ENCODE measurements around the gene AVEN. TPM values are rescaled to one million over a fixed set of nuclear protein-coding genes. Genes with fewer than 3 reads are reported as not detected.

The AVEN gene
- total and polyA plus RNA-seq, 9 of the 15 experiments (the other 6 are each of a cell fraction or from before 2014, with no cell fraction given): 1.5 to 6.4 (median 4.7) TPM

GRCh38 chr15:34049112-34049511, 10.1 kb upstream of the AVEN start:
- H4K20me1 ChIP-seq (replicated peaks; ENCODE audit: control insufficient read depth, insufficient read depth, low read length): peaks cover 7% of the 10 kb centered on the region
- H3K4me1 ChIP-seq (replicated peaks in 1 of 2; ENCODE audit: control insufficient read depth in 2 of 2, insufficient read depth in 2 of 2, low read length in 2 of 2): peaks cover 5 to 8% of the 10 kb centered on the region in 2 experiments; a peak in 4 of 5 replicates
- ATAC-seq: no peak
- no peaks in the 10 kb centered on the region for H3K9me3 ChIP-seq (replicated peaks; ENCODE audit: control insufficient read depth, insufficient read depth, low read depth, low read length)
- H3K27me3 ChIP-seq (ENCODE audit: control insufficient read depth in 2 of 2, insufficient read depth in 2 of 2, low read length in 2 of 2): peaks cover 5% of the 10 kb centered on the region in 2 experiments; a peak in 3 of 5 replicates
- in situ Hi-C loops (cut with MboI) (loop anchor here (5.0 kb wide), 1 partner anchor 168 kb away; no protein-coding TSS in a partner anchor), intact Hi-C loops (cut with micrococcal nuclease) (no loop called here)
- no peak overlapping the region for H3K4me2 ChIP-seq (ENCODE audit: insufficient read depth, low read length)
- H3K79me2 ChIP-seq (ENCODE audit: control insufficient read depth, insufficient read depth, low read length): no peaks in the 10 kb centered on the region
- WGBS (ENCODE audit: insufficient coverage, low coverage, missing lambda C conversion rate): 32% methylated on average over 2 of the region's 2 CpGs
- H3K27ac ChIP-seq (ENCODE audit: extremely low read depth, low read depth, low read length): no peak overlapping the region
- ChIA-PET POLR2A (no interaction called here), CTCF (ENCODE audit: low intra/inter-chr PET ratio) (no interaction called here)
- H3K36me3 ChIP-seq (ENCODE audit: control insufficient read depth, insufficient read depth, low read length): no peaks in the 10 kb centered on the region
- no peak for DNase-seq (ENCODE audit: extremely low read depth in 1 of 4, low spot score in 3 of 4)
- no peak overlapping the region for H2AFZ ChIP-seq (ENCODE audit: low read depth, low read length)
- no peak for FAIRE-seq
- no TSS peak for BruUV-seq (replicated peaks)
- no peak overlapping the region for H3K9ac ChIP-seq (ENCODE audit: insufficient read depth in 1 of 2, low read depth in 2 of 2, low read length in 2 of 2)
- H3K9me1 ChIP-seq (ENCODE audit: control insufficient read depth, insufficient read depth, low read length): no peaks in the 10 kb centered on the region
- no peak overlapping the region for H3K4me3 ChIP-seq
- TF ChIP-seq ZNF282 (CRISPR knock-in tag; IDR thresholded peaks at IDR 0.05): no peak
- no peak for TF ChIP-seq BACH1 (tag; IDR thresholded peaks at IDR 0.05)
- no peak for TF ChIP-seq CLOCK (CRISPR knock-in tag; IDR thresholded peaks at IDR 0.05; ENCODE audit: borderline replicate concordance)
- no peak for TF ChIP-seq GMEB1 (CRISPR knock-in tag; IDR thresholded peaks at IDR 0.05)
- TF ChIP-seq CC2D1A (IDR thresholded peaks at IDR 0.05): no peak
- no peak for TF ChIP-seq BCLAF1 (IDR thresholded peaks at IDR 0.05; ENCODE audit: borderline replicate concordance in 1 of 2, control insufficient read depth in 1 of 2, low read depth in 2 of 2, low read length in 1 of 2)
- no peak for TF ChIP-seq E2F1 (CRISPR knock-in tag; IDR thresholded peaks at IDR 0.05)
- TF ChIP-seq JUNB (CRISPR knock-in tag; conservative IDR thresholded peaks at IDR 0.05): no peak
- TF ChIP-seq RBM34 (IDR thresholded peaks at IDR 0.05; ENCODE audit: borderline replicate concordance, insufficient read depth, low read length): no peak
- no peak for TF ChIP-seq ZNF124 (CRISPR knock-in tag; IDR thresholded peaks at IDR 0.05)
- TF ChIP-seq SMAD2 (IDR thresholded peaks at IDR 0.05; ENCODE audit: low read depth, low read length): no peak
